A673 (cell line): ENCODE data around the gene STK11. TPM values are rescaled to one million over a fixed set of nuclear protein-coding genes. Genes with fewer than 3 reads are reported as not detected.

Experiments used
- BruUV-seq: library from RNA; stranded (reverse); fragments of 400-500 nt; replicated peaks from 2 replicates; lab custom pipeline; 2021; lab: Mats Ljungman, UMichigan
- CTCF ChIA-PET: fragments of 300-600 bp; sonication (Branson Sonifier 250); formaldehyde crosslinking; loops from one replicate; lab custom pipeline; 2022; ENCODE audit warnings: antibody characterized with exemption; lab: Charles Lee
- POLR2A ChIA-PET: fragments of 300-600 bp; sonication (Branson Sonifier 250); formaldehyde crosslinking; loops from one replicate; lab custom pipeline; 2022; ENCODE audit warnings: antibody characterized with exemption; ENCODE audit not compliant: low non-redundant PET; lab: Charles Lee
- DNase-seq: peaks from one replicate; pipeline ENCODE4 v3.0.0-alpha.2; 2015; ENCODE audit warnings: low spot score
- H3K27ac ChIP-seq: fragments of 200-600 bp; sonication (generic); 2 replicates; pipeline ENCODE4 v1.5.1; 2016; ENCODE audit warnings: mixed run types, low read depth, mild to moderate bottlenecking, mixed read lengths, antibody characterized with exemption, low read length; ENCODE audit not compliant: poor library complexity, severe bottlenecking
- H3K27me3 ChIP-seq: fragments of 200-600 bp; sonication (generic); replicated peaks from 2 replicates; pipeline ENCODE4 v1.6.1; 2017; ENCODE audit warnings: mixed run types, low read depth, mild to moderate bottlenecking, mixed read lengths, antibody characterized with exemption, low read length; ENCODE audit not compliant: insufficient read depth, poor library complexity
- H3K36me3 ChIP-seq: fragments of 200-600 bp; sonication (generic); 2 replicates; pipeline ENCODE4 v1.6.1; 2016; ENCODE audit warnings: mixed run types, mild to moderate bottlenecking, mixed read lengths, antibody characterized with exemption, low read length; ENCODE audit not compliant: insufficient read depth, poor library complexity, severe bottlenecking
- H3K4me1 ChIP-seq: fragments of 200-600 bp; sonication (generic); 2 replicates; pipeline ENCODE4 v1.6.1; 2017; ENCODE audit warnings: mixed run types, mild to moderate bottlenecking, mixed read lengths, antibody characterized with exemption, low read length; ENCODE audit not compliant: insufficient read depth, poor library complexity, severe bottlenecking
- H3K4me3 ChIP-seq: fragments of 200-600 bp; sonication (generic); 2 replicates; pipeline ENCODE4 v1.5.1; 2016; ENCODE audit warnings: low read depth, mixed run types, mild to moderate bottlenecking, mixed read lengths, low read length; ENCODE audit not compliant: poor library complexity, severe bottlenecking
- H3K9me3 ChIP-seq: fragments of 200-600 bp; sonication (generic); 2 replicates; pipeline ENCODE4 v1.6.1; 2016; ENCODE audit warnings: mixed run types, low read depth, mild to moderate bottlenecking, mixed read lengths, antibody characterized with exemption, low read length; ENCODE audit not compliant: poor library complexity, severe bottlenecking
- CTCF ChIP-seq: fragments of 300-800, 200-600 bp; sonication (generic); conservative IDR thresholded peaks from 2 replicates; pipeline ENCODE4 v1.5.1; 2017; ENCODE audit warnings: low read depth, mild to moderate bottlenecking, antibody characterized with exemption, low read length, moderate library complexity, mixed read lengths
- EZH2 ChIP-seq: fragments of 200-600 bp; sonication (generic); IDR thresholded peaks from 2 replicates; pipeline ENCODE4 v1.6.1; 2017; ENCODE audit warnings: borderline replicate concordance, low read depth, mild to moderate bottlenecking, mixed read lengths, antibody characterized with exemption, low read length; ENCODE audit not compliant: poor library complexity, severe bottlenecking
- intact Hi-C: fragments of 100-400 bp; cut with micrococcal nuclease; formaldehyde crosslinking; loops from one replicate; pipeline ENCODE4 v1.10.0; 2022; ENCODE audit not compliant: unreplicated experiment
- total RNA-seq: library from RNA; stranded (reverse); gene quantifications from 2 replicates; pipeline ENCODE4 v1.2.3, GENCODE V29; 2021

The STK11 gene
- total RNA-seq, 1 experiment from 2014 or later = 64.9 TPM

DNA sequence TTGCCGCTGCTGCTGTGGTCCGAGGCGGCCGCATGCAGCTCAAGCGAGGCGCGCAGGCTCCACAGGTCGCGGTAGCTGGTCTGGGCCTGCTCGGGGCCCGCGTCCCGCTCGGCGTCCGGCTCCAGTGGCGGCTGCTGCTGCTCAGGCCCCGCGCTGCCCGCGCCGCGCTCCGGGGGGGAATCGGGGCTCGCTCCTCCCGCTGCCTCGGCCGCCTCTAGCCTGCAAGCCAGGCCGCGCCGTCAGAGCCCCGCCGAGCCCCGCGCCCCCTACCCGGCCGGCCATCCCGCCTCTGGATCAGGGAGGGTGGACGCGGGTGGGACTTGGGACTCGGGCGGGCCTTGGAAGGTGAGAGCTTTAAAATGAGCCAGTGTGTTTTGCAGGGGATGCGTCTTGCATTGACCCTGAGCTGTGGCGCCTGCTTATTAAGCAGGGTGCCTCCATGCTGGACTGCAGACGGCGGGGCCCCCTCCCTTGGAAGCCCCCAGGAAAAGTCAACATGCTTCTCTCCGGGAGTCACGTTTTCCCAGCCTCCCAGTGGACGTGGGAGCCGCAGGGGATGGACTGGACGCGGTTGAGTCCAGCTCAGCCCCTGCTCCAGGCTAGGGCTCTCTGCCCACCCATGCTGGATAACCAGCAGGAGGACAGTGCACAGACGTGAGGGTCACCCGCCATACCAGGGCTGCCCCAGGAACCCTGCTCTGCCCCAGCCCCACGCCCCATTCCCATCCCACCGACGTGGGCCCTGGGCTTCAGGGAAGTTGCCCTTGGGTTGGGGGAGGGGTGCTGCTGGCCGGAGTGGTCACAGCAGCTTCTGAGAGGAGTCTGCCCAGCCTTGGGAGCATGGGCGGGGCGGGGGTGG is 24.6 kb downstream of the STK11 start:
- no peak overlapping the region for H3K27ac ChIP-seq
- no peaks in the 10 kb centered on the region for H3K9me3 ChIP-seq
- H3K36me3 ChIP-seq = peaks cover 18% of the 10 kb centered on the region
- H3K27me3 ChIP-seq = no peaks in the 10 kb centered on the region
- no TSS peak for BruUV-seq
- no peak overlapping the region for H3K4me3 ChIP-seq
- intact Hi-C loops = no loop called here
- no peaks in the 10 kb centered on the region for H3K4me1 ChIP-seq
- TF ChIP-seq EZH2 (no peak), CTCF (no peak)
- CTCF ChIA-PET = no interaction called here
- no peak for DNase-seq
- POLR2A ChIA-PET = no interaction called here

DNA sequence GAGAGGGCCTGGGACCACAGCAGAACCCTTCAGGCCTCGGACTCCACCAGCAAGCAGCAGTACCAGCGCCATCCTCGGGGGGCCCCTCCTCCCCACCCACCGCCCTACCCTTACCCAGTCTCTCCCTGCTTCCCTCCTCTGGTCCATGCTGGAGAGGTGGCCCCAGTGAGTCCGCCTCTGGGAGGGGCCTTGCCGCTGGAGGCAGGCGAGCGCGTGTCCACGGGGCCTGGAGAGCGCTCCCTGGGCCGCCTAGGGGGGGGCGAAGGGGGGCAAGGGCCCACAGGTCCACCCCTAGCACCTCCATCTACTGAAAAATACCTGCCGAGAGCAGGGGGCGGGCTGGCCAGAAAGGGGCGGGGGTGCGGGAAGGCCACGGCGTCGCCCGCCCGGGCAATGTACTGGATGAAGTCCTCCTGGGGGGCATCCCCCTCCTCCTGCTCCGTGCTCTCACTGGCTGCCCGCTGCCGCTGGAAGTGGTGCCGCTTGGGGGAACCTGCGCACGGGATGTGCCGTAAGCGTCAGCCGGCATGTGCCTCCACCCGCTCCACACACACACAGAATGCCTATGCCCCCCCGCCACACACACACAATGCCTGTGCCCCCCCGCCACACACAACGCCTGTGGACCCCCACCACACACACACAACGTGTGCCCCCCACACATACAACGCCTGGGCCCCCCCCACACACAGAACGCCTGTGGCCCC is 25.4 kb downstream of the STK11 start:
- intact Hi-C loops = no loop called here
- DNase-seq = no peak

More for the DNA sequence above, 25.4 kb downstream of the STK11 start:
- Histone ChIP-seq H3K4me3 (no peak overlapping the region), H3K36me3 (peaks cover 18% of the 10 kb centered on the region), H3K27me3 (no peaks in the 10 kb centered on the region), H3K4me1 (peaks cover under 1% of the 10 kb centered on the region), H3K9me3 (no peaks in the 10 kb centered on the region), H3K27ac (no peak overlapping the region)
- no TSS peak for BruUV-seq
- POLR2A ChIA-PET = no interaction called here
- CTCF ChIA-PET = no interaction called here
- no peak for TF ChIP-seq CTCF
- no peak for TF ChIP-seq EZH2
